ENCODE measurements around the gene SLIT1.
A peak's percentile ranks its signal among the peaks of the same experiment; 100 is the strongest.
"Not testable (repeated sequence)": the region's sequence is repeated elsewhere in the genome, so short reads cannot be mapped to it uniquely, and the experiment has no call there.

The SLIT1 gene

DNA sequence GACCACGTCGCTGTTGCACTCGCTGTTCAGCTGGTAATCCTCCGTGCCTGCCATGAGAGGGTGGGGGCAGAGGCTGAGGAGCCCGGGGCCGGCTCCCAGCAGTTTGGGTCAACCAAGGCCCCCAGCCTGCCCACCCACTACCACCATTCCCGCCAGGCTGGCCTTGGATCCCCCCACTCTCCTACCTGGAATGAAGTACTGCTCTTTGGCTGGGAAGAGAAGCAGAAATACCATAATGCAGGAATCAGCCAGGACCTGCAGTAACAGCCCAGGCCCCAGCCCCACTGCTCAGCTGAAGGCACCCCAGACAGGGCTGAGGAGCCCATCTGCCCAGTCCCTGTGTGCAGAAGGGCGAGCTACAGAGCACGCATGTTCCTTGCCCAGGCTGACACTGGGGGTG, 138.0 kb downstream of the SLIT1 start:
- DNase-seq (ENCODE audit: low read depth in 1 of 2, low spot score in 1 of 2): no peak

DNA sequence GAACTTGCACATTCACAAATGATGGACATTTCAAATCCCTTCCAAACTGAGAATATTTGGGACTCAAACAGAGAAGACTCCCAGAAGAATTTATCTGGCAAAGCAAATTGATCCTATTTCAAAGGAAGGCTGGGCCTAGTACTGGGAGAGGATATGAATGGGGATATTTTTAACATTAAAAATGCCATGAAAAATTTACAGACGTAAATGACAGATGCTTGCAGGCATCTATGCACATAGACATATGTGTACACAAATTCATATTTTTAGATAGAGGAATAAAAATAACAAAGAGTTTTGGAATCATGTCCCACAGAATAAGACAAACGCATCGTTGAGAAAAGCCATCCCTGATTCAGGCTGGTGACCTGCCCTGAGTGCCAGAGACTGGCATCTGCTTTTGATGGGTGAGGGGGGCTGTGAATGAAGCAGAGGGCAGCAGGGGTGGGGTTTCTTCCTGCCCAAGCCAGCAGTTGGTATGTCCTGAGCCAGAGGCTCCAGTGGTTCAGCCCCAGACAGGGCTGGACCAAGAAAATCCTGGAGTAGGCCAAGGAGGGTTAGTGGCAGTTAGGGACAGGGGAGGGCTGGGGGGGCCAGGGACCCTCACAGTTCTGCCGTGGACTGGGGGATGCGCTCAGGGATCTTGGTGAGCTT, 138.5 kb downstream of the SLIT1 start:
- DNase-seq (ENCODE audit: low read depth in 1 of 2, low spot score in 1 of 2): no peak

DNA sequence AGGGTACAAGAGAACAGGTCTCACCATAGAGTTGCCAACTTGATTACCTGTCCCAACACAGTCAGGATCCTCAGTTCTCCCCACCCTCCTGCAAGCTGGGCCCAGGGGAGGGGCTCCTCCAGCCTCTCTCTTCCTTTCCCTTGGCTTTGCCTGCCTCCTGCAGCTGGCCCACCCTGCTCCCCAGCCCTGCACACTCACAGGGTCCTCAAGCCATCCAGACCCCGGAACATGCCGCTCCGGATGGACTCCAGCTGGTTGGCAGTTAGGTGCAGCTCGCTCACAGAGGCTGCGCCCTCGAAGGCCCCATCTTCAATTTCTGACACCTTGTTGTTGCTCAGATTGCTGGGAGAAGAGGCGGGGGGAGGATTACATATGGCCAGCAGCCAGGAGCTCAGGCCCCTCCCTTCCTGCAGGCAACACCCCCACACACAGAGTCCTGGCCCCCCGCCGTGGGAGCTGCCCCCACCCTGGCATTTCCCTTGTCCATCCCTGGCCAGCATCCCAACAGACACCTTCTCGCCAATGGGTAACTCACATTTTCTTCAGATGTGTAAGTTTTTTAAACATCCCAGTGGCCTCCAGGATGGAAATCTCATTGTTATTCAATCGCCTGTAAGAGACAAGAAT, 139.2 kb downstream of the SLIT1 start:
- DNase-seq (ENCODE audit: low read depth in 1 of 2, low spot score in 1 of 2): no peak

- no peak for DNase-seq (ENCODE audit: low read depth in 1 of 2, low spot score in 1 of 2)
Measured at GRCh38 chr10:97043563-97043855, 142.2 kb downstream of the SLIT1 start.

- DNase-seq (ENCODE audit: low read depth in 1 of 2, low spot score in 1 of 2): no peak
Measured at GRCh38 chr10:97042716-97043562, 142.8 kb downstream of the SLIT1 start.

GRCh38 chr10:97042081-97042480, 143.7 kb downstream of the SLIT1 start:
- no peak for DNase-seq (ENCODE audit: low read depth in 1 of 2, low spot score in 1 of 2)

DNA sequence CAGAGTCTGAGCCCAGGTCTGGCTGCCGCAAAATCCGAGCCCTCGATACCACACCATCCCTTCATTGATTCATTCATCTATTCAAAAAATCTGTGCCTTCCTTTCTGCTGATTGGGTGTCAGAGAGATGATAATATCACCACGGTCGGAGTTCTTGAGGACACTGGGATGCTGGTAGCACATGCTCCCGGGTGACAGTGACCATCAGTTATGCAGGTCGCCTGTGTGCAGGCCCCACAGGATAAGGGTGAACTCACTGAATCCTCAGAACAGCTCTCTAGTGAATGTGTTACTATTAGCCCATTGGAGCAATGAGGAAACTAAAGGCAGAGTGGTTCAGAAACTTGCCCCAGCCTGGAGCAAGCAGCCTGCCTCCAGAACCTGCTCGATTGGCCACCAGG, 145.1 kb downstream of the SLIT1 start:
- DNase-seq (ENCODE audit: low read depth in 1 of 2, low spot score in 1 of 2): no peak

GRCh38 chr10:97040248-97040584, 145.5 kb downstream of the SLIT1 start:
- DNase-seq (ENCODE audit: low read depth in 1 of 2, low spot score in 1 of 2): no peak

DNA sequence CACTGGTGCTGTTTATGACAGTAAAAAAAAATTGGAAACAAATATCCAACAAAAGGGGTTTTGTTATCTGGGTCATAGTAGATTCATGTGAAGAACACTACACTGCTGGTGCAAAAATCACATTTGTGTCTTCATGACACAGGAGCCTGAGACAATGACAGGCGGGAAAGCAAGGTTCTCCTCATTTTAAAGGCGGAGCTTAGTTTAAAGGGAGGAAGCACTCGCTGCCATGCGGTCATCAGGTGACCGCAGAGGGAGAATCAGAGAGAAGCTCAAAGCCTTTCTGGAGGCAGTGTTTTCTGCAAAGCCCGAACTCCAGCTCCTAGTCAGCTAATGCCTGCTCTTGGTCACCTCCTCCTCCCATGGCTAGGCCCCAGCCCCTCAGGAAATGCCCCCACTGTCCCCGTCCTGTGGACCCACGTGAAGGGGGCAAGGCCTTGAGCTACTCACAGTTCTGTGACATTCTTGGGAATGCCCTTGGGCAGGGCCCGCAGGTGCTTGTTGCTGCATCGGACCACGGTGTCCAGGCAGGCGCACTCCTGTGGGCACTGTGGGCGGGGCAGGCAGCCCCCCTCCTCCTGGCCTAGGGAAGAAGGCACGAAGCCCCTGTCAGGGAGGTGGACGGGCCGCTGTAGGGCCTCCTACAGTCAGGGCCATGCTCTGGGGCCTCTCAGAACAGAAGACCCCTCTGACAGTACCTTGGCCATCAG, 146.1 kb downstream of the SLIT1 start:
- no peak for DNase-seq (ENCODE audit: low read depth in 1 of 2, low spot score in 1 of 2)

- no peak for DNase-seq (ENCODE audit: low read depth in 1 of 2, low spot score in 1 of 2)
Measured at GRCh38 chr10:97038688-97039087, 147.1 kb downstream of the SLIT1 start.

GRCh38 chr10:97037365-97038361, 148.1 kb downstream of the SLIT1 start:
- peak; percentile 46 to 66 for DNase-seq (ENCODE audit: low read depth in 1 of 2, low spot score in 1 of 2)

DNA sequence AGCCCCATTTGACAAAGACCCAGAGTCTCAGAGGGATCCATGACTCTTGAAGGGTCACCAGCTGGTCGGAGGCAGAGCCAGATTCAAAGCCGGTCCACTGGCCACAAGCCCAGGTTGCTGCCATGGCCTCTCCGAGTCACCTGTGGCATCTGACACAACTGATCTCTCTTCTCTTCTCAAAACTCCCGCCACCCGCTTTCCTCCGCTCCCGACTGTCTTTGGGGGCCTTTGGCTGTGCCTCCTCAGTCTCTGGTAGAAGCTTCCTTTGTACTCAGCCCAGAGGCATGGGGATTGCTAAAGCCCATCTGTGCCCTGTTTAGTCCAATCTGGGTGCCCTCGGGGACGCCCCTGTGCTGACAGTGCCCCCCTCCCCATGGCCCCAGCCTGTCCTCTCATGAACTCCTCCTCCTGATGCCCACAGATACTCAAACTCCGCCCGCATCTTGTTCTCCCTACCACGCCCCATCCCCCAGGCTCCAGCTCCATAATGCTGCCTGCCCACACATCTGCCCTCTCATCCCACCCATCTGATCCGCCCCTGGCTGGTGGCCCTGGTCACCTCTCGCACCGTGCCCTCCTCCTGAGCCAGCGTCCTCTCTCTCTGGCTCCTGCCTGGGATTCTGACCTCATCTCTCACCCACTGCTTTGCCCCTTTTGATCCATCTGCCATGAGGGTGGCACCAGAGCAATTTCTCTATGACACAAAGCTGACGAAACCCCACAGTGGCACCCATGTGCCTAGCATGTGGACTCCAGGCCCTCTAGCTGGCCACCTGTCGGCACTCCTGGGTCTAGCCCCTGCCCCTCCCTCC, 150.6 kb downstream of the SLIT1 start:
- DNase-seq (ENCODE audit: low read depth in 1 of 2, low spot score in 1 of 2): no peak

GRCh38 chr10:97034301-97034700, 151.5 kb downstream of the SLIT1 start:
- no peak for DNase-seq (ENCODE audit: low read depth in 1 of 2, low spot score in 1 of 2)

GRCh38 chr10:97033841-97034240, 151.9 kb downstream of the SLIT1 start:
- not testable (repeated sequence) for DNase-seq (ENCODE audit: low read depth in 1 of 2, low spot score in 1 of 2)

DNA sequence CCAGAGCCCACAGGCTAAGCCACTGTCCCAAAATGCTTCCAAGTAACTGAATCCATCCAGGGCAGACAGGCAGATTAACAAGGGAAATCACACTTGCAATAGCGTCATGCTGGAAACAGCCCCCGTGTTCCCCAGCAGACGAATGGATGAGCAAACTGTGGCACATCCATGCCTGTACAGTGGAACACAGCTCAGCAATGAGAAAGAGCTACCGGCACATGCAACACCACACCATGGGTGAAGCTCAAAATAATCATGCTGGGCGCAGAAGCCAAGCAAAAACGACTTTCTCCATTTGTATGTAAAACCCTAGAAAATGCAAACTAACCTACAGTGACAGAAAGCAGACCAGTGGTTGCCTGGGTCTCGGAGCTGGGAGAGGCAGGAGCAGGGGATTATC, 153.1 kb downstream of the SLIT1 start:
- no peak for DNase-seq (ENCODE audit: low read depth in 1 of 2, low spot score in 1 of 2)

DNA sequence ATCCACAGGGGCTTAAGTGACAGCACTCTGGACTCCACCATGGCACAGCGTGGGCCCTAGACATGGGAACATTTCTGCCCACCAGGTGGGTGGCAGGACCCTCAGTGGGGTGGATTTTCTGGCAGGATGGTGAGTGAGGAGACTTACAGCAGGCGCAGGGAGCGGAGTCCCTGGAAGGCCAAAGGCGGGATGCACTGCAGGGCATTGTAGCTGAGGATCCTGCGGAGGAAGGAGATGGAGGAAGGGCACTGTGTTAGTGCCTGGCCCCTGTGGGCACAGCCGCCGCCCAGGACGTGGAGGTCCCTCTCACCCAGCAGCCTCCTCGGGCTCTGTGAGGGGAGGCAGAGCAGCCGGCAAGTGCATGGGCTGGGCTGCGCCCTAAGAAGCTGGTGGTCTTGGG, 154.3 kb downstream of the SLIT1 start:
- DNase-seq (ENCODE audit: low read depth in 1 of 2, low spot score in 1 of 2): no peak

DNA sequence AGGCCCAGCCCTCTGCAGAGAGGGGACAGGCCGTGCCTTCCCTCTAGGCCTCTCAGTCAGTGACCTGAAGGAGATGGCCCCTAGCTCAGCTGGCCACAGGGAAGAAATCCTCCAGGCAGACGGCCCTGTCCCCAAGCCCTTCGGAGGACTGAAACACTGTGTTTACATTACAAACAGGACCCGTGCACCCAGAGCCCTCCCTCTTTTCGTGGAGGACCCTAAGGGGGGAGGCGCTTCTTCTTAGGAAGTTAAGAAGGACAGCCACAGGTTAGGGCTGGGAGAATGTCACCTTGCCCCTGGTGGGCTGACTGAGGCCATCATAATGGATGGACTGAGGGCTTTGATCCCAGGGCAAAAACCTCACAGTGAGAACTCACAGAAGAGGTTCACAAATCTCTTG, 154.9 kb downstream of the SLIT1 start:
- no peak for DNase-seq (ENCODE audit: low read depth in 1 of 2, low spot score in 1 of 2)

- DNase-seq (ENCODE audit: low read depth in 1 of 2, low spot score in 1 of 2): no peak
Measured at GRCh38 chr10:97029271-97029670, 156.5 kb downstream of the SLIT1 start.

GRCh38 chr10:97028832-97029178, 157.0 kb downstream of the SLIT1 start:
- no peak for DNase-seq (ENCODE audit: low read depth in 1 of 2, low spot score in 1 of 2)

Data from activated CD4-positive, alpha-beta T cell treated with anti-CD3 and anti-CD28 coated beads, Interleukin-2, amount 50 U/mL, for 24 hours (primary cell).